HUDEP-2 (cell line): Measurements from ENCODE around the gene COMMD10.
A peak's percentile ranks its signal among the peaks of the same experiment; 100 is the strongest.

Source experiments
- DNase-seq, 76 experiments: peaks; one replicate each; lab custom pipeline; 2025; ENCODE audit not compliant: unreplicated experiment in 76 of 76; lab: John Stamatoyannopoulos, UW

COMMD10 gene

DNA sequence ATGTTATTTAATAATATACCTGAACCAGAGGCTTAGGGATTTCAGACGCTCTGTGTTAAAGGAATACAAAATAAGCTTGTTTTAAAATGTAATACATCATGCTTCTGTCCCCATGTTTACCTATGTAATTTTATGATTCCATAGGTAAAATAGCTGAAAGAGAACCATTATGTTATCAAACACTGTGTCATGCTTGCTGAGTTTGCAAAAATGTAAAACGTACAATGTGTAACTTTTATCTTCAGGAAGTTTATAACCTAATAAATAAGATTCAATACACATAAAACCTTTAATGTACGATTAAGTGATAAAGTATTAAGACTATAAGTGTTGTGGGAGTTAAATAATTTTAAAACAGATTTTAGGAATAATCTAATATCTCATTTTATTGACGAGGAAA lies 94.1 kb downstream of the COMMD10 start:
- no peak for DNase-seq

DNA sequence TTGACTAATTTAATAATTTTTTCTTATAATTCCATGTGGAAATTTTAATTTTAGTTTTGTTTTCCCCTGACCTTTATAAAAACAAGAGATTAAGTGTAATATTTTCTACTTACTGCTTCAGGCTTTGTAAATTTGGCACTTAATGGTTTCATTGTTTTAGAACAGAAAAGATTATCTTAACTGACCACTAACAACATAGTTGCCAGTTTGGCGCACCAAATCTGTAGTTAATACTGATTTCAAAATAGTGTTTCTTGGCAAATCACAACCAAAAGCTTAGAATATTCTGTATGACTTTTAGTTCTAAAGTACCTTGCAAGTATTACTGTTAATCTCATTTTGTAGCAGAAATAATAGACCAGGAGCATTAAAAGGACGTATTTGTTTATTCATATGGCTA lies 124.3 kb downstream of the COMMD10 start:
- DNase-seq: no peak

DNA sequence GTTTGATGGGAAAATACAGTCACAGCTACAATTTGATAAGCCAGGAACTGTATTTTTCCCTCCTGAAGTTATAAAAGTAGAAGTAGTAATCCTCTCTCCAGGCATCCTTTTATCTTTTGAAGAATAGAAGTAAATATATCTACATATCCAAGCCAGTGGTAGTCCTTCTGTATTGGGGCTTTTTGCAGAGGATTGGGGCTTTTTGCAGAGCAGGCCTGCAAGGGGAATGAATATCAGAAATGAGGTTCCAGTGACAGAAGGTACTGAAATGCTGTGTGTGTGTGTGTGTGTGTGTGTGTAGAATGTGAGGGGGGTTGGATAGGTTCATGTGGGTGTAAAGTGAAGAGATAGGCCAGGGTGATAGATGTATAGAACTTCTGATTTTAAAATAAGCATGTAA lies 127.4 kb downstream of the COMMD10 start:
- no peak for DNase-seq

DNA sequence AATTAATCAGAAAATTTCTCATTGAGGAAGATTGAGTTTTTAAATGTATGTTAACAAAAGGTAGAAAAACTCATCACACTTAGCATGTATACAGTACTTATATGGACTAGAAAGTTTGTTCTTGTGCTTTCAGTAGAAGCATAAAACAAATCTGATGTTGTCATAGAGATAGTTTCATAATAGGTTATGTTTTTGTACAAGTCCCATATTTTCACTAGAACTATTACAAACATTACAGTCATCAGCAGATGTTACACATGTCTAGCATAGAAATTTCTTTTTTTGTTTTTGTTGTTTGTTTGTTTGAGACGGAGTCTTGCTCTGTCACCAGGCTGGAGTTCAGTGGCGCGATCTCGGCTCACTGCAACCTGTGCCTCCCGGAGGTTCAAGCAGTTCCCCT lies 131.4 kb downstream of the COMMD10 start:
- DNase-seq: no peak

DNA sequence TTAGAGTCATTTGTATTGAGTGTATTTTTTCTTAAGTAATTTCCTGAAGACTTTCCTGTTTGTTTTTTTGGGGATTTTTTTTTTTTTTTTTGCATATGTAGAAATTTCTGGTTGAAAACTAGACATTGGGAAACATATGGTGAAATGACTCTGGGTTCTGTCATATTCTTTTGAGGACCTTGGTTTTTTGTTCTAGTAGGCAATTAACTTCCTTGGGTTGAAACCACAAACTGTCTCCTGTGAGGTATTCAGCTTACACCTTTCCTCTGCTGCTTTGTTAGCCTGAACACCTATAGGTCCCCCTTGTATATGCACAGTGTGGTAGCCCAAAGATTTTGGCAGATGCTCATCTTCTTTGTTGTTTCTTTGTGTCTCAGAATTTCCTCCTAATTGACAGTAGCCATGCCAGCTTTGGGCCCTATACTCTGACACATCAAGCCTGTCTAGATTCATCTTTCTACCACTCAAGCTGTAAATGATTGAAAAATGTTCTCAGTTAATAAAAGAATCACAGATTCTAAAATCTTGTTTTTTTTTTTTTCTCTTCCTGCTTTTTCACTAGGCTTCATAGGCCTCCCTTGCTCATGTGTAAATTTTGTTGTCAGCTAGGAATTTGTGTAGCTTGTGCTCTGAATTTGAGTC lies 140.6 kb downstream of the COMMD10 start:
- DNase-seq: no peak

DNA sequence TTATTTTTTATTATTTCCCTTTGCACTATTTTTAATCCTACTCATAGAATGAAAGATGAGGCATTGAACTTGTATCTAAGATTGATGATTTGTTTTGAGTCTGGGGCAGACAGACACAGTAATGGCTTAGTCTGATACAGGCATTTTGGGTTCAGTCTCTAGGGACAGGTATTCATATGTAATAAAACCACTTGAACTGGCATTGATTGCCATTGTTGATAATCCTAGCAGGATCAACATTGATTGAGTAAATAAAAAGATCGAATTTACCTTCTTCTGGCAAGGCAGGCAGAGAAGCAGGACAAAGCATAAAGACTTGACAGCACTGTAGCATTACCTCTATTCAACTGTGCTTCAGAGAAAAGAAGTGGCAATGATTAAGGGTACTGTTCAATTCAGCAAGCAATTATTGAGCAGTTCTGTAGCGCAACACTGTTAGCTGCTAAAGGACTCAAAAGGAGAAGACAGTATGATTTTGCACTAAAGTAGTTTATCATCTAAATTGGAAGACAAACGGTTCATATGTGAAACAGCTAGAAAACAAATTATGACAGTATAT lies 144.4 kb downstream of the COMMD10 start:
- DNase-seq: no peak

DNA sequence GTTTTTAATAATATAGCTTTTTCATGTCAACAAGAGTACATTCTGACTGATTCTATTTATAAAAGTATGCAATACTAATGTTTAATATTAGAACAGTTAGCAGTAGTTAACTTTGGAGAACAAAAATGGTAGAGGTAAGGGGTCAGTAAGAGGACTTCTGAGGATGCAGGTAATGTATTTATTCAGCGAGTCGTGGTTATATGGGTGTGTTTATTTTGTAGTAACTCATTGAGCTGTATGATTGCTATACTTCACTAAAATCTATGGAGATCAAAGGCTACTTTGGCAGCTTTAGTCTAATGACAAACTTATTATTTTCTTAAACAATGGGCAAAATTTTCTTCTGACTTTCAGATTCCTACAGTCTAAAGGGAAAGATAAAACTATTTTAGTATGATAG lies 146.5 kb downstream of the COMMD10 start:
- no peak for DNase-seq

DNA sequence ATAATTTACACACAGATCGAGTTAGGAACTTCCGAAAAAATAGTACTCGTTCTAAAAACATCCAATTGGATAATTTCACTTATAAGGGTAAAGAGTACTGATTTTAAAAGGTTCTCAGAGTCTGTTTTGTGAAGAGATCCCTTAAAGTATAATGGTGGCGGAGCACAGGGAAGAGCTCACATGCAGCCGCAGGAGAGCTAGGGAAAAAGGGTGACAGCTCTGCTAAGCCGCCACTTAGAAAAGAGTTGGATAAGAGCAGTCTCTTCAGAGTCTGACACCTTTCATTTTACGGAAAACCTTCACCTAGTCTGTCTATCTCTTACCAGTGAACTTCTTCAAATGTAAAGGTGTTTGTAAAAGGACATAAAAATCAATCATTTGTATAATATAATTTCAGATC lies 149.9 kb downstream of the COMMD10 start:
- no peak for DNase-seq

DNA sequence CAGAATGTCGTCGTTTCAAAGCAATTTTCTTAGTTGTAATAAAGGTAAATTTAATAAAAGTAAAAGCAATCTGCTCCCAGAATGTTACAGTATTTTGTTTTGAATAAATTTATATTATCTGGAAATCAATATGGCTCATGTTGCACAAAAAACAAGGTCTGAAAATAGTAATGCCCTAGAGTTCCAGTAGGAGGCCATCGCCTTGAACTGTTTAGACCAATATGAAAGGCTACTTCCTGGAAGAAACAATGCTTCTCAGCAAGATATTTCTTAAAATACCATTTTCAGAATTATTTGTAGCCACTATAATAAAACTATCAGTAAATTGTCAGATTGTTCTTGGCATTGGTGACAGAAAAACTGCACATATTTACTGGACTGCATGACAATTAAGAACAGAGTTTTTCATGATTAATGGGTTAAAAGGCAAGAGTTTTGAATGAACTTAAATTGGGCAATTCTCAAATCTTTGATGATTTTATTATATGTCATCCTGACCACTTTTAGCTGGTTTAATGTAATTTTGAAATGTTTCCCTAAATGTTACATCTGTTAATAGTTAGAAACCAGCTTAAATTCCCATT lies 153.2 kb downstream of the COMMD10 start:
- DNase-seq: peak in 1 of 76 experiments; percentile 1

DNA sequence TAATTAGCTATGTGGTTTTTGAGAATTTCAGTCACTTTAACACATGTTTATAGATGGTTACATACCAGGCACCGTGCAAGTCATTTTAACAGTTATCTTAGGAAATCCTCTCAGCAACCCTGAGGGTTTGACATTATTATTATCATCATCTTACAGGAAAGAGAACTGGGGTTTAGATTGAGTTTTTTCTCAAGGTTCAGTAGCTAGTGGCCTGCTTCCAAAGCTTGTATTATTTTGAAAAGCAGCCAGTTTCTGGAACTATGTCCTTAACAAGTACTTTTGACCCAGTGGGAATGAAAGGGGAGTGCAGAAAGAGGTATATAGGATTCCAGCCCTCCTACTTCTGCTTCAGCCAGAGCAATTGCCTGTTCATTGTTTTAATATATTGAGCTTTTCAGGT lies 157.5 kb downstream of the COMMD10 start:
- DNase-seq: no peak

DNA sequence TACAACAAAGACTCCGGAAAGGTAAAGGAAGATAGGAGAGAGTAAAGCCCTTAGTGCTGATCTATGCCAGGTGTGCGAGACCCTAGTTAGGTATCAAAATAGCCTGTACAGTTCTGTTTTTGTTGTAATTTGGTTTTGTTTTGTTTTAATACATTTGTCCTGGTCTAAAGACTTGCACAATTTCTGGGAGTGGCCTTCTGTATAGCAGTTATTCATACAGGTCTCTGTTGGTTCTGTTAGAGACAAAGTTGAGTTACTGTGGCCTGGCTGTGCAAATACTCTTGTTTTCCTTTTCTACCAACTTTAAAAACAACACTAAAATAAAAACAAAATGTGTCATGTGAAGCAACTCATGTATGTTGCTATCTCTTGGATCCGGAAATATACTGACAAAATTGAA lies 163.6 kb downstream of the COMMD10 start:
- DNase-seq: no peak

DNA sequence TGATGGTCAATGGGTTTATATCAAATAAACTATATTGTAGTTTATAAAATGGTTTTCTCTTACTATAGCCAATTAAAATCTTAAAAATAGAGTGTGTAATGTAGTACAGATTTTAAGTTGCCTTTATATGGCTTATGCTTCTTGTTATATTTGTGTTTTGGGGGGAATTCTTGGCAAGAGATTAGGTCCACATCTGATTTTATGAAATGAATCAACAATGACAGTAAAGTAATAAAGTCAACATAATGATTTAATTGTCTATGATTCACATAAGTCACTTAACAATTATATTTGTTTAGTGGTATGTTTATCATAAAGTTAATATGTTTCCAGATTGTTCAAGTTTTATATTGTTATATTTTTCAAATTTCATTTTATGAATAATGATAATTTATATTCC lies 164.8 kb downstream of the COMMD10 start:
- no peak for DNase-seq

DNA sequence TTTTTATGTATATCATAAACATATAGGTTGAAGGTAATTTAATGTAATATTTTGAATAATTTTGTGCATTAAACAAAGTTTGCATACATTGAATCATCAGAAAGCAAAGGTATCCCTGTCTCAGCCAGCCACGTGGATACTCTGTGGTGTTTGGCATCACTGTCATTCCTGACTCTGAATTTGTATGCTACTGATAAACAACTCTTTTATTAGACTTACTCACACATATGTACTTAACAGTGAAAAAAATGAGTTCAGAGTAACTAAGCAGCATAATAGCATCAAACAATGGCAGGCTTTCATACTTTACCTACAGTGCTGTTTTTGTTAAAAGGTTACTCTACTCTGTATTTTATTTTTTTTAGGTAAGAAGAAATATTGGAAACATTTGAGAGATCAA lies 171.9 kb downstream of the COMMD10 start:
- DNase-seq: no peak

DNA sequence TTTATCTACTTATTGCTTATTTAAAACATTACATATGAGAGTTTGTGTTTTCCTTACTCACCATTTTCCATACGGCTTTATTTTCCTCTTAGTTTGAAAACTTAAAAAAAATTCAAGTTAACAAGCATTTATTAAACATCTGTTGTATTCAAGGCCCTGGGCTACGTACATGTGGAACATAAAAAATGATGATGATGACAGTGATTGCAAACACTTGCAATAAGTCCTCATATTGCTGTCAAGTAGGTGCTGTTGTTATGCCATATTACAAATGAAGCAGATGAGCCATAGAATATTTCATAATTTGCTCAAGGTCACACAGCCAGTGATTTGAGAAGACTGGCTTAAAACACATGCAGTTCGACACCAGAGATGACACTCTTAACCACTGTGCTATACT lies 180.6 kb downstream of the COMMD10 start:
- DNase-seq: no peak

DNA sequence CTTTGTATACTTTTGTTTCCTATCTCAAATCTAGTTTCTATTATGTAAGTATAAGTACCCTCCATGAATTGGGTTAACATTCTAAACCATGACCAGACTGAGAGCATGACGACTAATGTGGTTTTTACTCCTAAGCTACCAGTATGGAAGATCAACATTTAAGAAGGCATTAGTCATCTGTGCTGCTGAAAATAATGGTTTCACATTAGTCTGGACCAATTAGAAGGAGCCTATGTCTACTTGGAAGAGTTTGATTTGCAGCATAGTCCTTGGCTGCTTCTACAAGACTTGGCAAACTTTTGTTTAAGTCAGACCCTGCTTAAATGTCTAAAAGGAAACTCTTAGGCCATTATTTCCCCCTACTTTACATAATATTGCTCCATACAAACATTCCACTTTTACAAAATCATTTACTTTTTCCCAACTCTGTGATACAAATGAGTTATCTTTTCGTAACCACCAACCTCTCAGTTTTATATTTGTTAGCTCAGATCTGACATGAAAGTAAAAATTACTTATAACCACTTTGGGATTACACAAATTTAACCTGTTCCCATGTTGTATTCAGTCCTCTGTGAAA lies 186.7 kb downstream of the COMMD10 start:
- DNase-seq: no peak

DNA sequence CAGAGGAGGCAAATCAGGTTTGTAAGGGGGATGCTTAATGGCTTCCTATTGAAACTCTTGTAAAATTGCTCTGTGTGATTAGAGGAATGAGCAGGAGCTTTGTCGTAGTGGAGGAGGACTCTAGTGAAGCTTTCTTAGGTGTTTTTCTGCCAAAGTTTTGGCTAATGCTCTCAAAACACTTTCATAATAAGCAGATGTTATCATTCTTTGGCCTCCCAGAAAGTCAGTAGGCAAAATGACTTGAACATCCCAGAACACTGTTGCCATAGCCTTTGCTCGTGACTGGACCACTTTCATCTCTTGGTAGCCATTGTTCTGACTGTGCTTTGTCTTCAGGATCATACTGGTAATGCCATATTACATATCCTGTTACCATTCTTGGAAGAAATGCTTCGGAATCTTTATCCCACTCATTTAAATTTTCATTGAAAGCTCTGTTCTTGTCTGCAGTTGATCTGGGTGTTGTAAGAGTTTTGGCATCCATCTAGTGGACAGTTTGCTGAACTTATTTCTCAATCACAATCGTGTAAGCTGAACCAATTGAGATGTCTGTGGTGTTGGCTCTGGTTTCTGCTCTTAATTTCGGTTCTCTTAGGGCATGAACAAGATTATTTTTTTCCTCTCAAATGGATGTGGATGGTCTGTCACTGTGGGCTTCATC lies 187.6 kb downstream of the COMMD10 start:
- DNase-seq: no peak

DNA sequence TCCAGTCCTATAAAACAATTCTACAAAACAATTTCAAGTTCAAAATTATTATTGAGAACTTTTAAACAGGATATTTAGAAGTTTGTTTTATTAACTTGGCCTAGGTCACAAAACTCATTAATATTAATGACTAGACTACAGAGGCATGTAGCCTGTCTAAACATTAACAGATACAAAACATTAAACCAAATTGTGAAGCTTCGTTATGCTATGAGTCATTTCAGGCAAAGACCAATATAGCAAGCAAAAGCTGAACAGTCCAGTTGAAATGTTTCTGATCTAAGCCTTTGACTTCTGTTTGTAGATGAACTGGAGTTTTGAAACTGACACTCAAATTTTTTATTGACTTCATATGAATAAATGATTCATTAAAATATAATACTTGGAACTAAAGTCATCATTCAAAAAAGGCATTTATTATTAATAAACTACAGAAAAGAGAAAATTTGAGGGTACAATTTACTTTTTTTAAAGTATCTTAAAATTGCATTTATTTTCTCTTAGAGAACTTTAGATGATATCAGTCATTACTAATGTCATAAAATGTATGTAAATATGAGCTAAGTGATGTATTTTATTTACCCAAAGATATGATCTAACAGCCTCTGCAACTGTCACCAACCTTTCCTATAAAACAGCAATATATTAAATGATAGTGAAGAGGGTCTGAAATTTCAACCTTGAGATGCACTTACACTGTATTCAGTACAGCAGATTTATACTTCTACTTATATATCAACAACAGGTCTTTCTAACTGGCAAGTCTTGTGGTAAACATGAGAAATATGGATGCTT lies 188.8 kb downstream of the COMMD10 start:
- DNase-seq: no peak

DNA sequence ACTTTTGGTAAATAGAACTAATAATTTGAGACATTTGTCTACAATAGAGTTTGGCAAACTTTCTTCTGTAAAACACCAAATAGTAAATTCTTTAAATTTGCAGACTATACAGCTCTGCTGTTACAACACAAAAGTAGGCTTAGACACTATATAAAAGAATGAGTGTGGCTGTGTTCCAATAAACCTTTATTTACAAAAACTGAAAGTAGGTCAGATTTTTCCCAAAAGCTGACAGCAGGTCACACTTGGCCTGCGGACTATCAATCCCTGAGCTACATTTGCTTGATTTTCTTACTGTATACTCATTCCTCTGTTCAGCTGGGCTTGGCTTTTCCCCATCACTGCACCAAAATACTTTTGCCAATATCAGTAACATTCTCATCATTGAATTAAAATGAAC lies 189.4 kb downstream of the COMMD10 start:
- no peak for DNase-seq

DNA sequence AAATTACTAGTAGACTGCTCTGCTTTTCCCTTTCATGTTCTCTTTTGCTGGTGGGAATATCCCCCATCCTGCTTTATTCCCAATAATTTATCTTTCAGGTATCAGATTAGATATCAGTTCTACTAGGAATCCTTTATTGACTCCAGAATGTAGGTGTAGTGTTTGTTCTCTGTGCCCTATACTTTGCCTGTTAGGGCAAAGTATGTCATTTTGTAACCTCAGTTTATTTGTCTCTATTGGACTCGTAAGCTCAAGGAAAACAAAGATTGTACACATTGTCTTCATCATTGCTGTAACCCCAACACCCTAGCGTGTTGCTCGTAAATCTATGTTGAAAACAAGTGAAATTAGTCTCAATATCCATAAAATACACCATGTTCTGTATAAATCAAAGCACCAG lies 190.5 kb downstream of the COMMD10 start:
- no peak for DNase-seq

DNA sequence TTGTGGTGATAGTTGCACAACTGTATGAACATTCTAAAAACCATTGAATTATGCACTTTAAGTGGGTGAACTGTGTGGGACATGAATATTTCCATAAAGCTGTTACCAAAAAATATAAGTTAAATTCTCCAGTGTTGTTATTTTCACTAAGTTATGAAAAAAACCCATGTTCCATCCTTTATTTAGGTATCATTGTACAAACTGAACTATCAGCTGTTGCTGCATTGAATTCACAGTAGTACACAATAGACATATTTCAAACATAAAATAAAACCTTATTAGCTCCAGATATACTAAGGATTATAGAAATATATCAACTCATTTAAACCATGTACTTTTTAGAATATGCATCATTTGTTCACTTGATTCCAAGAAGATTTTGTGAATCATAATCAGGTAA lies 192.1 kb downstream of the COMMD10 start:
- DNase-seq: no peak
